ENCODE measurements around the gene CES4A. TPM values are rescaled to one million over a fixed set of nuclear protein-coding genes. Genes with fewer than 3 reads are reported as not detected.

The CES4A gene
- total RNA-seq, 4 donors from 2014 or later = 2.7 to 4.0 (median 3.3) TPM

DNA sequence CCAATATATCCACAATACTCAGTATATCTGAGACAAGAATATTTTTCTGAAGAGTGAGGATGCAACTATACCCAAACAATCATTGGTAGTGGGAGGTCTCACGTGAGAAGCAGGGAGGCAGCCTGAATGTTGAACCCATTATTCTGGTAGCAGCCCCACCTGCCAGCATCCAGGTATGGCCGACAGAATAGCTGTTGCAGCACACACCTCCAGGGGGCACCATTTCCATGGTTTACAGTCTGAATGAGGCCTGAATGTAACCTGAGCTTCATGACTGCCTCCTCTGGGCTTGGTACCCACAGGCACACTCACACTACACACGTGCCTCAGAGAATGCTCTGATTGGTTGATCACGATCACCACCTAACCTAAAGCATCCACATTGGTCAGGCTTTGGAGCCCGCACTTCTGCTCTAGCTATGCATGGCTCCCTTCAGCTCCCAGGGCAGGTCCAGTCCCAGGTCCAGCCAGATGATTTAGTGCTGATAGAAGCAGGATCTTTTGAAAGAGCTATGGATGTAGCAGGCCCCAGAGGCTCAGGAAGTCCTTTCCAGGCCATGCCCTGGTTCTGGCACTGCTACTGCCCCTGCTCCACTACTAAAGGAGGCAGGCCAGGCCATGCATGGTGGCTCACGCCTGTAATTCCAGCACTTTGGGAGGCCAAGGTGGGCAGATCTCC lies 29.6 kb downstream of the CES4A start:
- H3K4me1 ChIP-seq = peaks cover 18 to 24% (median 20%) of the 10 kb centered on the region in 4 donors
- H3K9me3 ChIP-seq = no peaks in the 10 kb centered on the region
- no peak for DNase-seq (ENCODE audit: extremely low spot score)
- 30% methylated on average over 4 of the region's 6 CpGs for WGBS
- intact Hi-C loops (cut with DNase I) = loop anchor here (5.0 kb wide), 1 partner anchor 139 kb away; the partner anchor contains the start of genes FBXL8 and TRADD
- no peak overlapping the region for H3K27ac ChIP-seq (replicated peaks in 1 of 4)
- H3K36me3 ChIP-seq = no peaks in the 10 kb centered on the region
- no peaks in the 10 kb centered on the region for H3K27me3 ChIP-seq
- TF ChIP-seq POLR2A (IDR thresholded peaks at IDR 0.05; ENCODE audit: low read depth) (no peak), EP300 (IDR thresholded peaks at IDR 0.05) (no peak), POLR2AphosphoS5 (IDR thresholded peaks at IDR 0.05) (no peak), CTCF (IDR thresholded peaks at IDR 0.05) (peak; percentile 42 to 68 (median 66))
- no peak overlapping the region for H3K4me3 ChIP-seq

GRCh38 chr16:67019171-67019570 lies 30.8 kb downstream of the CES4A start:
- H3K4me1 ChIP-seq = peaks cover 7 to 12% (median 9%) of the 10 kb centered on the region in 4 donors
- H3K27me3 ChIP-seq = no peaks in the 10 kb centered on the region
- 90% methylated on average over 8 of the region's 8 CpGs for WGBS
- no peak overlapping the region for H3K27ac ChIP-seq (replicated peaks in 1 of 4)
- DNase-seq (ENCODE audit: extremely low spot score) = no peak
- intact Hi-C loops (cut with DNase I) = loop anchor here (5.0 kb wide), 1 partner anchor 138 kb away; the partner anchor contains the start of genes FBXL8 and TRADD
- H3K4me3 ChIP-seq = no peak overlapping the region
- no peaks in the 10 kb centered on the region for H3K9me3 ChIP-seq
- TF ChIP-seq CTCF (IDR thresholded peaks at IDR 0.05) = no peak
- TF ChIP-seq POLR2AphosphoS5 (IDR thresholded peaks at IDR 0.05) = no peak
- no peak for TF ChIP-seq EP300 (IDR thresholded peaks at IDR 0.05)
- TF ChIP-seq POLR2A (IDR thresholded peaks at IDR 0.05; ENCODE audit: low read depth) = no peak
- no peaks in the 10 kb centered on the region for H3K36me3 ChIP-seq

DNA sequence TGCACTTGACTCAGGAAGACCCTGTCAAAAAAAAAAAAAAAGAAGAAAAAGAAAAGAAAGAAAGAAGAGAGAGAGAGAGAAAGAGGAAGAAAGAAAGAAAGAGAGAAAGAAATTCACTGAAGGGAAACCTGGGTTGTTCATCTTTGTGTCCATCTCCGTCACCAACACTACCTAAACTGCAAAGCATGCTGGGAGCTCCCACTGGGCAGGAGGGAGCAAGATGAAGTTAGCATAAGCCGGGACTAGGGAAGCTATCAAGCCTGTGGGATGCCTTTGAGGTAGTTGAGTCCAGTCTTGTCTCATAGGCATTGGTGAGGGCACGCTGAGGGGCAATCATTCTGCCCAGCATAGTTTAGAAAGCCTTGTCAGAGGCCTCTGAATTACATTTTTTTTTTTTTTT lies 32.9 kb downstream of the CES4A start:
- Histone ChIP-seq H3K4me1 (peaks cover 0 to 3% (median 0%) of the 10 kb centered on the region in 4 donors), H3K9me3 (no peaks in the 10 kb centered on the region), H3K4me3 (no peak overlapping the region), H3K36me3 (no peaks in the 10 kb centered on the region), H3K27me3 (no peaks in the 10 kb centered on the region), H3K27ac (replicated peaks in 1 of 4) (no peak overlapping the region)
- WGBS = 89% methylated on average over 3 of the region's 3 CpGs
- intact Hi-C loops (cut with DNase I) = no loop called here
- TF ChIP-seq POLR2AphosphoS5 (IDR thresholded peaks at IDR 0.05) (no peak), CTCF (IDR thresholded peaks at IDR 0.05) (no peak), EP300 (IDR thresholded peaks at IDR 0.05) (no peak), POLR2A (IDR thresholded peaks at IDR 0.05; ENCODE audit: low read depth) (no peak)
- no peak for DNase-seq (ENCODE audit: extremely low spot score)

DNA sequence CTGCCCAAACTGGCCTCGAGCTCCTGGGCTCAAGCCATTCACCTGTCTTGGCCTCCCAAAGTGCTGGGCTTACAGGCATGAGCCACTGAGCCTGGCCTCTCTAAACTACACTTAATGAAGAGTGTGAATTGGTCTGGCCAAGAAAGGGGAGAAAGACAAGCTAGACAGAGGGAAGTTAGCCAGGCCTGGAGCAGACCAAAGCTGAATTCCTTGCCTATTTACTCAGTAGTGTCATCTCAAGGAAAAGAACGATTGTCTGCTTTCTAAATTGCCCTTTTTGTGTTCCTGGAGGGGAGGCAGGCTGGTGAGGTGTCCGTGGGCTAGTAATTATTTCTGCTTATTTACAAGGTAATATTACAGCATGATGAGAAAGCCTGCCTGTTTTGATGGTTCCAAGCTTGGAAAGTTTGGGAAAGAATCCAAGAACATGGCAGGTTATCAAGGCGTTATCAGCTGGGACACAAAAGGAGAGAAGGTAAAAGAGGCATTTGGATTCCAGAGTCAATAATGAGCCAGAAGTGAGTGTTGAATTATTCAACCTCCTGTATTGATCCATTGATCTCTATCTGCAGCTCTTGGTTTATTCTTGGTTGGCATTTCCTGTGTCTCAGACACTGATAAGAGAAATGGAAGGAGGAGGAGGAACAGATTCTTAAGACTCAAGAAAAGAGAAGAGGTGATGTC lies 34.3 kb downstream of the CES4A start:
- H3K27me3 ChIP-seq = no peaks in the 10 kb centered on the region
- no peak for DNase-seq (ENCODE audit: extremely low spot score)
- TF ChIP-seq CTCF (IDR thresholded peaks at IDR 0.05) = no peak
- no peak for TF ChIP-seq POLR2AphosphoS5 (IDR thresholded peaks at IDR 0.05)
- no peak for TF ChIP-seq POLR2A (IDR thresholded peaks at IDR 0.05; ENCODE audit: low read depth)
- TF ChIP-seq EP300 (IDR thresholded peaks at IDR 0.05) = no peak
- H3K27ac ChIP-seq (replicated peaks in 1 of 4) = no peak overlapping the region
- H3K4me1 ChIP-seq = peaks cover 0 to 3% (median 0%) of the 10 kb centered on the region in 4 donors
- H3K36me3 ChIP-seq = no peaks in the 10 kb centered on the region
- 64% methylated on average over 4 of the region's 4 CpGs for WGBS
- intact Hi-C loops (cut with DNase I) = no loop called here
- H3K4me3 ChIP-seq = no peak overlapping the region
- no peaks in the 10 kb centered on the region for H3K9me3 ChIP-seq
